Fibroblast of lung (primary cell): ENCODE measurements around the gene KRT78. TPM values are rescaled to one million over a fixed set of nuclear protein-coding genes. Genes with fewer than 3 reads are reported as not detected.

ENCODE experiments used
- DNase-seq, 2 donors: peaks; one replicate each; pipeline versions ENCODE4 v3.0.0 to v3.0.0-alpha.2; 2010; ENCODE audit warnings: low read depth in 2 of 2
- H2AFZ ChIP-seq: 2 replicates; pipeline ENCODE4 v1.5.1; 2012; ENCODE audit warnings: low read length, control low read depth, inconsistent platforms
- H3K27ac ChIP-seq: 2 replicates; pipeline ENCODE4 v1.5.1; 2011; ENCODE audit warnings: low read length, control low read depth; ENCODE audit not compliant: insufficient read depth
- H3K27me3 ChIP-seq: 2 replicates; pipeline ENCODE4 v1.5.1; 2011; ENCODE audit warnings: mild to moderate bottlenecking, low read length; ENCODE audit not compliant: control insufficient read depth, insufficient read depth
- H3K36me3 ChIP-seq: 2 replicates; pipeline ENCODE4 v1.5.1; 2011; ENCODE audit warnings: low read length; ENCODE audit not compliant: control insufficient read depth, insufficient read depth
- H3K4me1 ChIP-seq: 2 replicates; pipeline ENCODE4 v1.5.1; 2011; ENCODE audit warnings: low read length; ENCODE audit not compliant: control insufficient read depth, insufficient read depth; ENCODE audit errors: extremely low read depth
- H3K4me2 ChIP-seq: 2 replicates; pipeline ENCODE4 v1.5.1; 2011; ENCODE audit warnings: low read length, control low read depth; ENCODE audit not compliant: insufficient read depth; ENCODE audit errors: extremely low read depth
- H3K4me3 ChIP-seq, 4 experiments: fragments of 200-600 bp in 1 of 4; sonication (generic) in 1 of 4; replicated peaks in 1 of 4; 2 replicates each; pipeline ENCODE4 v1.5.1; 2011 to 2016; ENCODE audit warnings: low read length in 4 of 4, low read depth in 3 of 4, mild to moderate bottlenecking in 3 of 4, control low read depth in 2 of 4, inconsistent platforms in 1 of 4, mixed read lengths in 1 of 4; ENCODE audit not compliant: insufficient read depth in 1 of 4; ENCODE audit errors: control extremely low read depth in 1 of 4
- H3K79me2 ChIP-seq: 2 replicates; pipeline ENCODE4 v1.5.1; 2012; ENCODE audit warnings: mild to moderate bottlenecking, low read length, inconsistent platforms; ENCODE audit not compliant: control insufficient read depth, insufficient read depth
- H3K9ac ChIP-seq: 2 replicates; pipeline ENCODE4 v1.5.1; 2011; ENCODE audit warnings: mild to moderate bottlenecking, low read length, control low read depth; ENCODE audit not compliant: insufficient read depth
- H3K9me3 ChIP-seq: 2 replicates; pipeline ENCODE4 v1.5.1; 2012; ENCODE audit warnings: low read depth, low read length; ENCODE audit not compliant: control insufficient read depth, insufficient read depth
- H4K20me1 ChIP-seq: 2 replicates; pipeline ENCODE4 v1.5.1; 2011; ENCODE audit warnings: low read length; ENCODE audit not compliant: control insufficient read depth, insufficient read depth; ENCODE audit errors: extremely low read depth
- CTCF ChIP-seq, 2 donors: IDR thresholded peaks in 1 of 2; conservative IDR thresholded peaks in 1 of 2; 1 replicate in 1 of 2; 2 replicates in 1 of 2; pipeline ENCODE4 v1.5.1; 2011 to 2012; ENCODE audit warnings: low read length in 2 of 2, control low read depth in 1 of 2, inconsistent platforms in 1 of 2, low read depth in 1 of 2, mild to moderate bottlenecking in 1 of 2
- EZH2 ChIP-seq: IDR thresholded peaks from 2 replicates; pipeline ENCODE4 v1.5.1; 2012; ENCODE audit warnings: low read length, control low read depth, mild to moderate bottlenecking; ENCODE audit errors: missing control alignments
- polyA plus RNA-seq, 2 donors: library from polyadenylated mRNA; depleted of rRNA in 1 of 2; stranded (reverse) in 1 of 2; unstranded in 1 of 2; fragments of >200 nt; gene quantifications; 2 replicates each; pipeline ENCODE4 v1.2.1, GENCODE V29; 2011 to 2012; ENCODE audit warnings: missing spikeins in 1 of 2
- total RNA-seq: library from RNA; depleted of rRNA; stranded (reverse); fragments of >200 nt; gene quantifications from 2 replicates; pipeline ENCODE4 v1.2.1, GENCODE V29; 2014

Gene KRT78
- total and polyA plus RNA-seq, 2 donors (not counting 1 experiment from before 2014, with no cell fraction given): not detected

GRCh38 chr12:52844386-52844785 lies 4.4 kb downstream of the KRT78 start:
- no peak overlapping the region for H2AFZ ChIP-seq
- H3K4me1 ChIP-seq: no peaks in the 10 kb centered on the region
- H3K79me2 ChIP-seq: no peaks in the 10 kb centered on the region
- H3K9ac ChIP-seq: no peak overlapping the region
- no peak for TF ChIP-seq EZH2
- no peak for TF ChIP-seq CTCF (conservative IDR thresholded peaks at IDR 0.05 in 1 of 2, IDR thresholded peaks at IDR 0.05 in 1 of 2; ENCODE audit: low read depth in 1 of 2, low read length in 2 of 2)
- no peaks in the 10 kb centered on the region for H3K36me3 ChIP-seq
- DNase-seq: no peak
- H3K27ac ChIP-seq: no peak overlapping the region
- no peak overlapping the region for H3K4me2 ChIP-seq
- no peaks in the 10 kb centered on the region for H4K20me1 ChIP-seq
- H3K9me3 ChIP-seq: no peaks in the 10 kb centered on the region
- no peaks in the 10 kb centered on the region for H3K27me3 ChIP-seq
- H3K4me3 ChIP-seq: no peak overlapping the region

- TF ChIP-seq EZH2 (no peak), CTCF (conservative IDR thresholded peaks at IDR 0.05 in 1 of 2, IDR thresholded peaks at IDR 0.05 in 1 of 2; ENCODE audit: low read depth in 1 of 2, low read length in 2 of 2) (no peak)
- H3K9me3 ChIP-seq: no peaks in the 10 kb centered on the region
- no peak overlapping the region for H3K27ac ChIP-seq
- no peak overlapping the region for H3K4me2 ChIP-seq
- H4K20me1 ChIP-seq: no peaks in the 10 kb centered on the region
- no peaks in the 10 kb centered on the region for H3K27me3 ChIP-seq
- no peaks in the 10 kb centered on the region for H3K79me2 ChIP-seq
- DNase-seq: no peak
- no peak overlapping the region for H2AFZ ChIP-seq
- no peaks in the 10 kb centered on the region for H3K36me3 ChIP-seq
- H3K9ac ChIP-seq: no peak overlapping the region
- no peak overlapping the region for H3K4me3 ChIP-seq
- H3K4me1 ChIP-seq: no peaks in the 10 kb centered on the region
Observed at GRCh38 chr12:52839436-52840105, 9.2 kb downstream of the KRT78 start.

- DNase-seq: no peak
- Histone ChIP-seq H3K27ac (no peak overlapping the region), H3K4me1 (no peaks in the 10 kb centered on the region), H3K4me2 (no peak overlapping the region), H3K4me3 (no peak overlapping the region), H3K79me2 (no peaks in the 10 kb centered on the region), H2AFZ (no peak overlapping the region), H3K9me3 (no peaks in the 10 kb centered on the region), H3K36me3 (no peaks in the 10 kb centered on the region), H3K9ac (no peak overlapping the region), H4K20me1 (no peaks in the 10 kb centered on the region), H3K27me3 (no peaks in the 10 kb centered on the region)
- TF ChIP-seq EZH2: no peak
- no peak for TF ChIP-seq CTCF (conservative IDR thresholded peaks at IDR 0.05 in 1 of 2, IDR thresholded peaks at IDR 0.05 in 1 of 2; ENCODE audit: low read depth in 1 of 2, low read length in 2 of 2)
Observed at GRCh38 chr12:52838609-52839435, 10.0 kb downstream of the KRT78 start.
